Measurements from ENCODE around the gene MSL2. TPM values are rescaled to one million over a fixed set of nuclear protein-coding genes. Genes with fewer than 3 reads are reported as not detected.

MSL2 gene
- total and polyA plus RNA-seq, 4 experiments from 2014 or later: 36.3 to 103 (median 69.9) TPM

DNA sequence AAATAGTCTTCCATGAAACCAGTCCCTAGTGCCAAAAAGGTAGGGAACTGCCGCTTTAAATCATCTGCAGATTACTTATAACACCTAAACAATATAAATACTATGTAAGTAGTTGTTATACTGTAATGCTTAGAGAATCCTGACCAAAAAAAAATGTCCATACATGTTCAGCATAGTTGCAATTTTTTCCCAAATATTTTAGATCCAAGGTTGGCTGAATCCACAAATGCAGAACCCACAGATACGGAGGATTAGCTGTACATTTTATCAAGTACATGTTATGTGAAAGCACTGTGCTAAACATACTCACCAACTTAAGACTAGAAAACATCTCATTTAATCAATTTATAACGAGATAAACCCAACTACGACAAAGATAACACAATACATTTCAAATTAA, 9.3 kb downstream of the MSL2 start:
- Mint-ChIP-seq H3K36me3 (peaks cover 3 to 27% of the 10 kb centered on the region in 2 donors), H3K27ac (peak overlapping the region in 4 of 7 donors; percentile 35 to 72 (median 42)), H3K27me3 (no peaks in the 10 kb centered on the region), H3K4me1 (peaks cover 61 to 99% (median 80%) of the 10 kb centered on the region in 4 donors), H3K4me3 (peak overlapping the region; percentile 5 to 77 (median 62)), H3K9me3 (peaks cover 0 to 3% (median 0%) of the 10 kb centered on the region in 8 donors)
- no peaks in the 10 kb centered on the region for H3K9me3 ChIP-seq (ENCODE audit: control insufficient read depth in 1 of 2, low read length in 2 of 2)
- H3K27ac ChIP-seq (ENCODE audit: low read depth, low read length): no peak overlapping the region
- H3K27me3 ChIP-seq (ENCODE audit: insufficient read depth, low read length): no peaks in the 10 kb centered on the region
- intact Hi-C loops (cut with micrococcal nuclease): no loop called here
- no peaks in the 10 kb centered on the region for H3K36me3 ChIP-seq (ENCODE audit: insufficient read depth, low read length)
- H3K4me3 ChIP-seq (ENCODE audit: low read length in 2 of 2): no peak overlapping the region
- ChIA-PET CTCF (ENCODE audit: partially characterized antibody) (interaction anchor here (1.0 to 1.5 kb wide), 2 partner anchors 9 to 11 kb away, joined by 3 to 4 read pairs; partner anchors contain the start of gene MSL2), POLR2A (ENCODE audit: partially characterized antibody) (interaction anchor here (0.9 to 6.5 kb wide), 4 partner anchors 9 to 565 kb away, joined by 3 to 60 read pairs (median 6); partner anchors contain the start of genes MSL2, PCCB and STAG1)
- H3K4me1 ChIP-seq (ENCODE audit: insufficient read depth, low read length): peaks cover 100% of the 10 kb centered on the region
- DNase-seq: no peak

DNA sequence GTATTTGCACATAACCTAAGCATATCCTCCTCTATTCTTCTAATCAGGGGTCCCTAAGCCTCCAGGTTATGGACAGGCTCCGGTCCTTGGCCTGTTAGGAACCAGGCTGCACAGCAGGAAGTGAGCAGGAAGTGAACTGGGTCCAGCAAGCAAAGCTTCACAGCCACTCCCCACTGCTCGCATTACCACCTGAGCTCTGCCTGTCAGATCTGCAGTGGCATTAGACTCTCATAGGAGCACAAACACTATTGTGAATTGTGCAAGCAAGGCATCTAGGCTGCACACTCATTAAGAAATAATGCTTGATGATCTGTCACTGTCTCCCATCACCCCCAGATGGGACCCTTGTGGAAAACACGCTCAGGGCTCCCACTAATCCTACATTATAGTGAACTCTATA, 9.8 kb downstream of the MSL2 start:
- H3K27ac ChIP-seq (ENCODE audit: low read depth, low read length): no peak overlapping the region
- DNase-seq: no peak
- CTCF ChIA-PET (ENCODE audit: partially characterized antibody): interaction anchor here (1.0 to 1.5 kb wide), 2 partner anchors 10 to 11 kb away, joined by 3 to 4 read pairs; partner anchors contain the start of gene MSL2

DNA sequence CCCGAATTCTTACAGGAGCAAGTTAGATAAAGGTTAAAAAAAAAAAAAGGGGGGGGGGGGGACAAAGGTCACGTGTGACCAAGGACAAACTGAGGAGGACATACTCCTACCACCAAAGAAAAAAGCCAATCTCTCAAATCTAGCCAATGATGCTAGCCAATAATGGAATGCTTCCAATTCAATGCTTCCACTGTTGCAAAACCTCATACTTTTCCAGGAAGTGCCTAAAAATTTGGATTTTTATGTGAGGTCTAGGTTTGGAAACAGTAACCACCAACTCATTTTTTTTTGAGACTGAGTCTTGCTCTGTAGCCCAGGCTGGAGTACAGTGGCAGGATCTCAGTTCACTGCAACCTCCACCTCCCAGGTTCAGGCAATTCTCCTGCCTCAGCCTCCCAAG, 11.4 kb downstream of the MSL2 start:
- H3K27me3 Mint-ChIP-seq: no peaks in the 10 kb centered on the region
- CTCF ChIA-PET (ENCODE audit: partially characterized antibody): interaction anchor here (1.0 kb wide), 1 partner anchor 567 kb away, joined by 3 read pairs; the partner anchor contains the start of gene STAG1
- Histone ChIP-seq H3K27me3 (ENCODE audit: insufficient read depth, low read length) (no peaks in the 10 kb centered on the region), H3K36me3 (ENCODE audit: insufficient read depth, low read length) (no peaks in the 10 kb centered on the region), H3K27ac (ENCODE audit: low read depth, low read length) (no peak overlapping the region), H3K4me1 (ENCODE audit: insufficient read depth, low read length) (peaks cover 95% of the 10 kb centered on the region), H3K9me3 (ENCODE audit: control insufficient read depth in 1 of 2, low read length in 2 of 2) (no peaks in the 10 kb centered on the region), H3K4me3 (ENCODE audit: low read length in 2 of 2) (no peak overlapping the region)
- peak overlapping the region in 1 of 7 donors; percentile 42 for H3K27ac Mint-ChIP-seq
- DNase-seq: no peak
- peaks cover 3 to 11% of the 10 kb centered on the region in 2 donors for H3K36me3 Mint-ChIP-seq
- peak overlapping the region in 4 of 8 donors; percentile 38 to 60 (median 48) for H3K4me3 Mint-ChIP-seq
- H3K4me1 Mint-ChIP-seq: peaks cover 52 to 93% (median 73%) of the 10 kb centered on the region in 4 donors
- peaks cover 0 to 3% (median 0%) of the 10 kb centered on the region in 8 donors for H3K9me3 Mint-ChIP-seq
- POLR2A ChIA-PET (ENCODE audit: partially characterized antibody): interaction anchor here (6.5 kb wide), 1 partner anchor 11 kb away, joined by 60 read pairs; the partner anchor contains the start of gene MSL2
- intact Hi-C loops (cut with micrococcal nuclease): no loop called here

More for the DNA sequence above, 9.8 kb downstream of the MSL2 start:
- H3K9me3 ChIP-seq (ENCODE audit: control insufficient read depth in 1 of 2, low read length in 2 of 2): no peaks in the 10 kb centered on the region
- intact Hi-C loops (cut with micrococcal nuclease): no loop called here
- peaks cover 0 to 3% (median 0%) of the 10 kb centered on the region in 8 donors for H3K9me3 Mint-ChIP-seq
- POLR2A ChIA-PET (ENCODE audit: partially characterized antibody): interaction anchor here (0.9 to 6.5 kb wide), 4 partner anchors 9 to 566 kb away, joined by 3 to 60 read pairs (median 4); partner anchors contain the start of genes MSL2, PCCB and STAG1
- peaks cover 57 to 97% (median 77%) of the 10 kb centered on the region in 4 donors for H3K4me1 Mint-ChIP-seq
- no peaks in the 10 kb centered on the region for H3K27me3 ChIP-seq (ENCODE audit: insufficient read depth, low read length)
- peak overlapping the region in 5 of 7 donors; percentile 18 to 71 (median 56) for H3K27ac Mint-ChIP-seq
- no peaks in the 10 kb centered on the region for H3K27me3 Mint-ChIP-seq
- H3K4me3 ChIP-seq (ENCODE audit: low read length in 2 of 2): no peak overlapping the region
- peak overlapping the region; percentile 49 to 85 (median 73) for H3K4me3 Mint-ChIP-seq
- peaks cover 98% of the 10 kb centered on the region for H3K4me1 ChIP-seq (ENCODE audit: insufficient read depth, low read length)
- H3K36me3 Mint-ChIP-seq: peaks cover 3 to 22% of the 10 kb centered on the region in 2 donors
- no peaks in the 10 kb centered on the region for H3K36me3 ChIP-seq (ENCODE audit: insufficient read depth, low read length)

DNA sequence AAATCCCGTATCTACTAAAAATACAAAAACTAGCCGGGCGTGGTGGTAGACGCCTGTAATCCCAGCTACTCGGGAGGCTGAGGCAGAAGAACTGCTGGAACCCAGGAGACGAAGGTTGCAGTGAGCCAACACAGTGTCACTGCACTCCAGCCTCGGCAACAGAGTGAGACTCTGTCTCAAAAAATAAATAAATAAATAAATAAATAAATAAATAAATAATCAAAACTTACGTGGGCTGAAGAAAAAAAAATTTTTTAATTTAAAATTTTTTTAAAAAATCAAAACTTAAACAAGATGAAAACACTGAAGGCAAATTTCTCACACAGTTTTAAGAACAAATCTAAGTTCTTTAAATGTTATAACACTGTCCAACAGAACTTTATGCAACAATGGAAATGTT, 14.4 kb downstream of the MSL2 start:
- CTCF ChIA-PET (ENCODE audit: partially characterized antibody): interaction anchor here (0.9 to 2.0 kb wide), 4 partner anchors 8 to 14 kb away, joined by 3 to 5 read pairs (median 4); partner anchors contain the start of gene MSL2
- Histone ChIP-seq H3K4me3 (ENCODE audit: low read length in 2 of 2) (no peak overlapping the region), H3K27ac (ENCODE audit: low read depth, low read length) (no peak overlapping the region), H3K4me1 (ENCODE audit: insufficient read depth, low read length) (peaks cover 95% of the 10 kb centered on the region), H3K27me3 (ENCODE audit: insufficient read depth, low read length) (no peaks in the 10 kb centered on the region), H3K9me3 (ENCODE audit: control insufficient read depth in 1 of 2, low read length in 2 of 2) (no peaks in the 10 kb centered on the region), H3K36me3 (ENCODE audit: insufficient read depth, low read length) (no peaks in the 10 kb centered on the region)
- H3K36me3 Mint-ChIP-seq: peaks cover 0 to 8% of the 10 kb centered on the region in 2 donors
- POLR2A ChIA-PET (ENCODE audit: partially characterized antibody): interaction anchor here (3.4 kb wide), 1 partner anchor 14 kb away, joined by 28 read pairs; the partner anchor contains the start of gene MSL2
- peaks cover 50 to 92% (median 73%) of the 10 kb centered on the region in 4 donors for H3K4me1 Mint-ChIP-seq
- no peak overlapping the region for H3K27ac Mint-ChIP-seq
- no peak for DNase-seq
- peaks cover 0 to 3% (median 0%) of the 10 kb centered on the region in 8 donors for H3K9me3 Mint-ChIP-seq
- peak overlapping the region in 3 of 8 donors; percentile 36 to 69 (median 69) for H3K4me3 Mint-ChIP-seq
- no peaks in the 10 kb centered on the region for H3K27me3 Mint-ChIP-seq
- intact Hi-C loops (cut with micrococcal nuclease): loop anchor here (1.0 kb wide), 1 partner anchor 12 kb away; no protein-coding TSS in a partner anchor

DNA sequence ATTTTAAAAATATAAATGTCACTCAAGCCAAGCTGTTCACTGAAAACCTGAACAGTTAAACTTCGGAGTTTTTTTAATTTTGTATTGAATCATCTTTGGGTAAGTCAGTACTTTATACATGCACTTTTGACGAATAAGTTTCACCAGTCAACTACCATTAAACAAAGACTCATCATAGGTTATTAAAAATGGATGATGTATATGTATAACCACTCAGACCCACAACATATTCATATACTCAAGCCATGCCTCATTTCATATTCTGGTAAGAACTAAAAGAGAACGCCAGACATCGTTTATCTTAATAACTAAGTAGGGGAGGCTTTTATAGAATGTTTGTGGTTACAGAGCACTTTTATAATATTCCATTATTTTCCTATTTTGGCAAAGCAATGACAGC, 18.3 kb downstream of the MSL2 start:
- Mint-ChIP-seq H3K36me3 (peaks cover 0 to 7% of the 10 kb centered on the region in 2 donors), H3K27ac (peak overlapping the region in 1 of 7 donors; percentile 76), H3K4me3 (peak overlapping the region in 2 of 8 donors; percentile 61 to 67), H3K27me3 (no peaks in the 10 kb centered on the region), H3K9me3 (peaks cover 0 to 2% (median 0%) of the 10 kb centered on the region in 8 donors), H3K4me1 (peaks cover 39 to 67% (median 53%) of the 10 kb centered on the region in 4 donors)
- ChIA-PET POLR2A (ENCODE audit: partially characterized antibody) (interaction anchor here (1.0 to 1.7 kb wide), 2 partner anchors 10 to 13 kb away, joined by 3 to 8 read pairs; no protein-coding TSS in a partner anchor), CTCF (ENCODE audit: partially characterized antibody) (interaction anchor here (0.7 to 1.0 kb wide), 2 partner anchors 13 to 18 kb away, joined by 4 read pairs; partner anchors contain the start of gene MSL2)
- H3K27me3 ChIP-seq (ENCODE audit: insufficient read depth, low read length): no peaks in the 10 kb centered on the region
- intact Hi-C loops (cut with micrococcal nuclease): loop anchor here (2.0 kb wide), 1 partner anchor 15 kb away; no protein-coding TSS in a partner anchor
- no peak overlapping the region for H3K4me3 ChIP-seq (ENCODE audit: low read length in 2 of 2)
- H3K4me1 ChIP-seq (ENCODE audit: insufficient read depth, low read length): peaks cover 94% of the 10 kb centered on the region
- DNase-seq: no peak
- H3K36me3 ChIP-seq (ENCODE audit: insufficient read depth, low read length): no peaks in the 10 kb centered on the region
- H3K9me3 ChIP-seq (ENCODE audit: control insufficient read depth in 1 of 2, low read length in 2 of 2): no peaks in the 10 kb centered on the region
- H3K27ac ChIP-seq (ENCODE audit: low read depth, low read length): no peak overlapping the region

DNA sequence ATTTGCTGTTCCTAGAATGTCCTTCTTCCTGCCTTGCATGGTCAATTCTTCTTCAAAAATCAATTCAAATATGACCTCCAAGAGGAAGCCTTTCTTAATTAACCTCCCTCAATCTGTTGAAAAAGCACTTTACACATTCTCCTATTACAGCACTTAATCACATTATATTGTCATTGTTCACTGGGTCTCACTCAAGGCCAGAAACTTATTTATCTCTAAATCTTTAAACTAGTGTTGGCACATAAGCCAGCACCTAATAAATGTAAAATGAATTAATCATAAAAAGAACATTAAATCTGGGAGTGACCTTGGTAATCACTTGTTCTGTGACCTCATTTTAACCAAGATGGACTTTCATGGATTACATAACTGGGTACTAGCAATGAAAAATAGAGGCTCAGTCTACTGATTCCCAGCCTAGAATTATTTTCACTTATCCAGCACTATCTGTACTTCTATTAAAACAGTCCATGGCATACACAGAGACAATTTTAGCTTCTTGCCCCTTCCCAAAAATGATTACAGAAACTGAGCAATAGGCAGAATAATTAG, 22.1 kb downstream of the MSL2 start:
- CTCF ChIA-PET (ENCODE audit: partially characterized antibody): no interaction called here
- H3K4me1 ChIP-seq (ENCODE audit: insufficient read depth, low read length): peaks cover 85% of the 10 kb centered on the region
- H3K4me1 Mint-ChIP-seq: peaks cover 24 to 37% (median 29%) of the 10 kb centered on the region in 4 donors
- H3K4me3 ChIP-seq (ENCODE audit: low read length in 2 of 2): no peak overlapping the region
- peaks cover 0 to 3% of the 10 kb centered on the region in 2 donors for H3K36me3 Mint-ChIP-seq
- no peaks in the 10 kb centered on the region for H3K36me3 ChIP-seq (ENCODE audit: insufficient read depth, low read length)
- peak overlapping the region in 4 of 7 donors; percentile 29 to 72 (median 47) for H3K27ac Mint-ChIP-seq
- H3K27me3 ChIP-seq (ENCODE audit: insufficient read depth, low read length): no peaks in the 10 kb centered on the region
- peak overlapping the region in 5 of 8 donors; percentile 11 to 60 (median 45) for H3K4me3 Mint-ChIP-seq
- intact Hi-C loops (cut with micrococcal nuclease): no loop called here
- POLR2A ChIA-PET (ENCODE audit: partially characterized antibody): no interaction called here
- no peaks in the 10 kb centered on the region for H3K9me3 ChIP-seq (ENCODE audit: control insufficient read depth in 1 of 2, low read length in 2 of 2)
- H3K27ac ChIP-seq (ENCODE audit: low read depth, low read length): no peak overlapping the region
- DNase-seq: no peak
- H3K9me3 Mint-ChIP-seq: no peaks in the 10 kb centered on the region
- H3K27me3 Mint-ChIP-seq: no peaks in the 10 kb centered on the region

Data from CD4-positive, alpha-beta memory T cell (primary cell).